NCI-H1417 (cell line): ENCODE data around the gene TRPV4.
"Not testable (repeated sequence)": the region's sequence is repeated elsewhere in the genome, so short reads cannot be mapped to it uniquely, and the experiment has no call there.

ENCODE experiments used
- DNase-seq, 3 experiments: peaks; one replicate each; lab custom pipeline; 2025; lab: John Stamatoyannopoulos, UW

The TRPV4 gene

DNA sequence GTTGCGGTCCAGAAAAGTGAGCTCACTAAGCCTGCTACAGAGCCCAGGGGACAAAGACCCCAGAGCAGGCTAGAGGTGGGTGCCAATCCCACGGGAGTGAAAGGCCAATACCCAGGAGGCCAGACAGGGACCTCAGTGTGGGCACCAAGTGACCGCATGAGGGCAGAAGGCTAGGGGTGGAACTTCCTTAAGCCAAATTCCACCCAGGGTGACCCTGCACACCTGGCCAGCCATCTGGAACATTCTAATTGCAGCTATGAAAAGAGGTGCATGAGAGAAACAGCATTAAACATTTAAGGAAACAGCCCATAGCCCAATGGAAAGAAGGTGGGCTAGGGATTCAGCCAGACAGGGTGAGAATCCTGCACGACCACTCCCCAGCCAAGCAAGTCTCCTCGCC is 27.8 kb upstream of the TRPV4 start:
- no peak for DNase-seq

DNA sequence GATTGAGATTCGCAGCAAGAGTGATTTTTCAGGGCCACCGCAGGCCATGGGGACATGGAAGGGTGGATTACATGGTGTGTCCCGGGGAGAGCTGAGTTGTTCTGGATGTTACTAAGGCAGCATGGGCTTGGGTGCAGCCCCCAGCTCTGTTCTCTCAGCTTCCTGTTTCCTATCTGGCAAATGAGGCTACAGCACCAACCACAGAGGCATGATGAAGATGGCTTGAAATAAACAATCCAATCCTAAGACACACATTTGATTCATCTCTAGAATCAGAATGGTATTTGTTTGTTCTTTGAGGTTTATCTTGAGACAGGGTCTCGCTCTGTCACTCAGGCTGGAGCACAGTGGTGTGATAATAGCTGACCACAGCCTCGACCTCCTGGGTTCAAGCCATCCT is 25.6 kb upstream of the TRPV4 start:
- DNase-seq = no peak

DNA sequence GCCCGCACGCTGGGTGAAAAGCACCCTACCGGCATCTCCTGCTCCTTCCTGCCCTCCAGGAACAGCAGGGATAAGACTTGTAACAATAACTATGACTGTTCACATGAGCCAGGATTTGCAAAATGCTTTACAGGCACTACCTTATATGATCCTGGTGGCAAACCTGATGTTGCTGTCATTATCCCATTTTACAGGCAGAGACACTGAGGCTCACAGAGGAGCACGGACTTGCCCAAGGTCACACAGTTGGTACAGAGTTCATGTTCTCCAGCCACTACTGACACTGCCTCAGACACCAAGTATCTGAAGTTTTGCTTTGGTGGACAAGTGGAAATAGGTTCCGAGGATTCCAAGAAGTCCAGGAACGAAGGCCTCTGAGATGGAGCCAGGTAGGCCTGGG is 24.5 kb upstream of the TRPV4 start:
- DNase-seq = no peak

DNA sequence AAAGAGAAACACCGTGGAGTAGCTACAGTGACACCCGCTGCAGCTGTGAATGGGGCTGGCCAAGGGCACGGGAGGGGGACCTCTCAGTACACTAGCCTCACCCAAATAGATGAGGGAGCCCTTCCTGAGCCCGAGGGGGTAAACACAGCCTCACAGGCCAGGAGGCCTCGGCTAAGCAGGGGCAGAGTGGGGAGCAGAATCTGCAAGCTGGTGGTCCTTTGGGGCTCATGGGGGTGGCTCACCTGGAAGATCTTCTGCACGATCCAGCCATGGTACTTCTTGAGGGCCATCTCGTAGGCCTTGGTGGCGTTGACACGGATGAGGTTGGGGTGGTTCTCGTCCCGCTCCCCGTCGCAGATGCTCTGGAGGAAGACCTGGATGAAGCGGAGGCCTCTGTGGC is 22.2 kb upstream of the TRPV4 start:
- DNase-seq = no peak

DNA sequence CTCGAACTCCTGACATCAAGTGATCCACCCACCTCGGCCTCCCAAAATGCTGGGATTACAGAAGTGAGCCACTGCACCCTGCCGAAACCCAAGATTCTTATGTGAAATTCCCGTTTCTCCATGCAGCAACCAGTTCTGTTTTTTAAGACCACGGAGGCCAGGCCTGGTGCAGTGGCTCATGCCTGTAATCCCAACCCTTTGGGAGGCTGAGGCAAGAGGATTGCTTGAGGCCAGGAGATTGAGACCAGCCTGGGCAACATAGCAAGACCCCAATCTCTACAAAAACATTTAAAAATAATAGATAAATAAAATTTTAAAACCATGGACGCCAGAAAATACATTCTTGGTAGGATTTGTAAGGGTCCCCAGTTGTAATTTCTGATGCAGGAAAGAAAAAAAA is 17.3 kb upstream of the TRPV4 start:
- DNase-seq = not testable (repeated sequence)

DNA sequence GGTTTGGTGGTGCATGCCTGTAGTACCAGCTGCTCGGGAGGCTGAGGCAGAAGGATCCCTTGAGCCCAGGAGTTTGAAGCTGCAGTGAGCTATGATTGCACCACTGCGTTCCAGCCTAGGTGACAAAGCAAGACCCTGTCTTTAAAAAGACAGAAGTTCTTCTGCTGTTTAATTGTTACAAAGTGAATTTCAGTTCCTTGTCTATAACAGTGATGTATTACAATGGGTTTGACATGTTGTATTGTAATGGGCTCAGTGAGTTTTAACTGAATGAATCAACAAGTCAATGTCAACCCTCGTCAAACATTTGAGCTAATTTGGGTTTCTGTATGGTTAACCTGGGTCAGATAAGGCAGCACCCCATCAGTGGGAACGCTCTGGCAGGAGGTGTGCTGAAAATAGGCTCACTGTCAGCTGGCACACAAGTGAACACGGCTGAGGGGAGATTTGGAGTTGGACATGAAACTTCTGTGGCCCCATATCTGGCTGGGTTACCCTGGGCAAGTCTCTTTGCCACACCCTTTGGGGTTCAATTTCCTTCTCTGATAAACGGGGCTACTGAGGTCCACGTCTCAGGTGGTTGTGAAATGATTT is 14.0 kb upstream of the TRPV4 start:
- no peak for DNase-seq

DNA sequence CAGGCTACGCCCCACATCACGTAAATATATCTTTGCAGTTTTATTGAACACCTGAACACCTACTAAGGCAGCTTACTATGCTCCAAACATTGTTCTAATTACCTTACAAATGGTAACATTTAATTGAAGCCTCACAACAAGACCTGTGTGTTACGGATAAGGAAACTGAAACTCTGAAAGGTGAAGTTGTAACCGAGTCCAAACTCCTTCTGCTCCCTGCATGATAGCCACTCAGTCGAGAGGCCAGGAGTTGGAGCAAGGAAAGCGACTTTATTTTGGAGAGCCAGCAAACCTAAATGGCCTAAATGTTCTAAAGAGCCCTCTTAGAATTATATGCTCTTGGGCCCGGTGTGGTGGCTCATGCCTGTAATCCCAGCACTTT is 12.6 kb upstream of the TRPV4 start:
- DNase-seq = no peak

DNA sequence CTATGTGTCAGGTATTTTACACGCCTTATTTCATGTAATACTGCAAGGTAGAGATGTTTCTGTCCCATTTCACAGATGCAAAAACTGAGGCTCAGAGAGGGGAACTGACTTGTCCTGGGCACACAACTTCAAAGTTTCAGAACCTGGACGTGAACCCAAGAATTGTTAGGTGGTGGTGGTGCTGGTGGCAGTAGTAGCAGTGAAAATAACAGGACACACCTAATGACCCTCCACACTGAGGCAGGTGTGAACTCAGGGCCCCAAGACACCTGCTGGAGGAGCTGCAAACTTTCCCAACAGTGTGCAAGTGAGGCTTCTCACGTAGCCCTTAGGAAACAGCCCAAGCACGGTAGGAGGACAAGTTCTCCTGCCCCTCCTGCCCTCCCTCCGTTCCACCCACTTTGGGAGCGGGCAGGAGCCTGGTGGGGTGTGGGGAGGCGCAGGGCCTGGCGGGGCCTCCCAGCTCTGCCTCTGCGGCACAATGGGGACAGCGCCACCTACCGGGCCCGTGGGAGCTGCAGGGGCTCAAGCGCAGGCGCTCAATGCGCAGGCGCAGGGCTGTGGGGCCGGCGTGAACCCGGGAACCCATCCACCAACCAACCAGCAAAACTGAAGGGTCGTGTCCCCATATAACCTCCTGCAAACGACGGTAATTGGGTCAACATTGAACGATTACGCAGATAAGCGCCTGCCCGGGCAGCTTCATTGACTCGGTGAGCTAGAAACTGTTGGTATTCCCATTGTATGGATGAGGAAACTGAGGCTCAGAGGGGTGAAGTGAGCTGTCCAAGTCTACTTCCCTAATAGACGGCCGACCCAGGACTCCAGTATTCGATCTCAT is 12.0 kb upstream of the TRPV4 start:
- DNase-seq = peak; percentile 86 to 91 (median 90)

DNA sequence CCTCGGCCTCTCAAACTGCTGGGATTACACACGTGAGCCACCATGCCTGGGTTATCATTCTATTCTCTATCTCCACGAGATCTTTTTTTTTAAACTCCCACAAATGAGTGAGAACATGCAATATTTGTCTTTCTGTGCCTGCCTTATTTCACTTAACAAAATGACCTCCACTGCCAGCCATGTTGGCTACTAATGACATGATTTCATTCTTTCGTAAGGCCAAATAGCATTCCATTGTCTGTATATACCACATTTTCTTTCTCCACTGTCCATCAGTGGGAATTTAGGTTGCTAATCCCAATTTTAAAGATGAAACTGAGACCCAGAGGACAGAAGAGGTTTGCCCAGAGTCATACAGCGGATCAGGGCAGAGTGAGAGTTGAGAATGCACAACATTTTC is 10.9 kb upstream of the TRPV4 start:
- no peak for DNase-seq

DNA sequence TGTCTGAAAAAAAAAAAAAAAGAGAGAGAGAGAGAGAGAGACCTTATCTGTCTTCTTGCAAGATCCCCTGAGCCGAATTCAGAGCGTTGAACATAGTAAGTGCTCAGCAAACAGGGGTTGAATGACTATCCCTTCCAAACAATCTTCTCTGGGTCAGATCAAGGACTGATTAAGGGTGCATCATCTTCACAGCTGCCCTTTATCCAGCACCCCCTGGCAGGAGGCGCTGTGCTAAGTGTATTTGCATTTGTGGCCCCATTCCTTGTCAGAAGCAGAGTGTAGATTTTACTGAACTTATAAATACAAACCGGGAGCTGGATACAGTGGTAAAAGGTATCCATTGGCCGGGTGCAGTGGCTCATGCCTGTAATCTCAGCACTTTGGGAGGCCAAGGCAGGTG is 8.8 kb upstream of the TRPV4 start:
- no peak for DNase-seq

DNA sequence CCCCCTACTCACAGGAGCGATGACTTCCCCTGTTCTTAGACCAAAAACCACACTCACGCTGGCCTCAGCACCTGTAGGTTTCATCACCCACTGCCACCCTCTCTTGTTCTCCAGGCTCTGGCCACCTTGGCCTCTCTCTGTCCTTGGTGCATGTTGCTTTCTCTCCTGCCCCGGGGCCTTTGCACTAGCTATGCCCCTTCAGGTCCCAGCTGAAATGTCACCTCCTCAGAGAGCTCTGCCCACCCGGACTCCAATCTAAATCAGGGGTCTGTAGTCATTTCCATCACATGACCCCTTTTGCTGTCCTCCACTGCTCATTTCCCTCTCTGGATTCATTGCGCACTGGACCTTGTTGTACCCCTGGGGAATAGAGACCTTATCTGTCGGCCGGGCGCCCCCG is 8.2 kb upstream of the TRPV4 start:
- DNase-seq = no peak

DNA sequence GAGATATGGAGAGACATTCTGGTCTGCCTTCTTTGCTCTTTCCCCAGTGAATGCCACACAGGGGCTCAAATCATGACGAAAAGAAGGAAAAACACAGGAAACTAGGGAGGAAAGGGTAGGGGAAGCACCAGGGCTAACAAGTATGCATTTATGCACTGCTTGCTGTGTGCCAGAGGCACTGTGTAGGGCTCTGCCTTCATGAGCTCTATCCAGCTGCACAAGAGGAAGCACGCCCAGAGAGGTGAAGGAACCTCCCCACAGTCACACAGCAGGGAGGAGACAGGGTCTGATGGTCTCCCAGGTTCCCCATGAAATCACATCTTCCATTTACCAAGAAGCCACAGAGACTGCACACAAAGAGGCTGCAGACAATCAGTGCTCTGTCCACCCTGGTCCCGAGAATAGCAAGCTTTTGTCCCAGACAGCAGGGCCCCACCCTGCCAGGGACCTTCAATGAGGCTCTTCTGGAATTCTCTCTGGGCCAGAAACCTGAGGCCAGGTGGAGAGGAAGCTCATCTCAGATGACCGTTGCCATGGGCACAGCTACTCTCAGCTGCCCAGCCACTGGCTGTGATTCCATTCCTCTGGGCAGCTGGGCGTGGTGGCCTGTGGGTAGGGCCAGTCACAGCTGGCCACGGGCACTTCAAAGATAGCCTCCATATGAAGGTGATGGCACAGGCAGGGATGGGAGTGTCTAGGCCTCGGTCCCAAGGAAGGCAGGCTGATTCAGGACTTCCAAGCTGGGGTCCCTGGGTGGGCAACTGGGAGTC is 7.3 kb upstream of the TRPV4 start:
- peak; percentile 48 to 91 (median 70) for DNase-seq

DNA sequence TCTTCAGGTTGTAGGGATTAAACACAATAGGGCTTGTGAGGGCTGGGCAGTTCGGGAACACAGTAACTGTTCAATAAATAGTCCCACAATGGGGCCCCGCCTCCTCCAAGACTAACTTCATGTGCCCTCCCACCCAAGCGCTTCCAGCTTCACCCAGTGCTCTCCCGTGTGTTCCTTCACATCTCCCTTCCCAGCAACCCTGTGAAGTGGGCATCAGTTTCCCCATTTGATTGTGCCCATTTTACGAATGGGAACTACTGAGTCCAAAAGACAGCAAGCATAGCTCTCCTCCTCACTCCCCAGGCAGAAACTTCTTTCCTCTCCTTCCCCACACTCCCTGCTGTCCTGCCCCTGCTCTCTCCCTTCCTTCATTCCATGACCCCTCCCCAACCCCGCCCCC is 6.2 kb upstream of the TRPV4 start:
- no peak for DNase-seq

DNA sequence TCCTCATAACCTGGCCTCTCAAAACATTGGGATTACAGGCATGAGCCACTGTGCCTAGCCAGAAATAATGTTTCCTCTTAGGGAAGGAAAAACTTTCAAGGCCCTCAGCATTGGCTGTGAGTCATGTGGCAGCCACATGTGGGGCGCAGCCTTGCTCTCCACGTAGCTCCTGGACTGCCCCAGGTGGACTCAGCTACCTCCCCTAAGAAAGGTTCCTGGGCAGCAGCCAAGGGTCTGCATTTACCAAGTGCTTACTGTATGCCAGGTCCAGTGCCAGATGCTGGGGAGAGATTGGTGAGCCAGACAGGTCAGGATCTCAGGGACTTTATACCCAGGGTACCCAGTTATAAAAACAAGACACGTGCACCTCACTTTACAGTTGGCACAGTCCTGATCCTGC is 3.7 kb upstream of the TRPV4 start:
- DNase-seq = no peak

DNA sequence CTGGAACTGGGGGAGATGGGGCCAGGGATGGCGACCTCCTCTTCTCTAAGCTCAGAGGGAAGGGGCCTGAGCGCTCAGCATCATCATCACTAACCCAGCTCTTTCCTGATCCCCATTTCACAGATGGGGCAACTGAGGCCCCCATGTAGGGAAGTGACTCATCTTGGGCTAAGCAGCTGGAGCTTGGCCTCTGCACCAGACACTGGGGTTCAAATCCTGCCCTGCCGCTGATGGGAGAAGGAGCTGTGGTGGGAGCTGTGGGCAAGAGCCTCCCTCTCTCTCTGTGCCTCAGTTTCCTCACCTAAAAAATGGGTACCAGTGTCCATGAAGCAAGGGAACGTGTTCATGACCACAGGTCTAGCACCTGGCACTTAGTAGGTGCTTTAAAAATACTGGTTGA is 2.6 kb upstream of the TRPV4 start:
- DNase-seq = no peak

DNA sequence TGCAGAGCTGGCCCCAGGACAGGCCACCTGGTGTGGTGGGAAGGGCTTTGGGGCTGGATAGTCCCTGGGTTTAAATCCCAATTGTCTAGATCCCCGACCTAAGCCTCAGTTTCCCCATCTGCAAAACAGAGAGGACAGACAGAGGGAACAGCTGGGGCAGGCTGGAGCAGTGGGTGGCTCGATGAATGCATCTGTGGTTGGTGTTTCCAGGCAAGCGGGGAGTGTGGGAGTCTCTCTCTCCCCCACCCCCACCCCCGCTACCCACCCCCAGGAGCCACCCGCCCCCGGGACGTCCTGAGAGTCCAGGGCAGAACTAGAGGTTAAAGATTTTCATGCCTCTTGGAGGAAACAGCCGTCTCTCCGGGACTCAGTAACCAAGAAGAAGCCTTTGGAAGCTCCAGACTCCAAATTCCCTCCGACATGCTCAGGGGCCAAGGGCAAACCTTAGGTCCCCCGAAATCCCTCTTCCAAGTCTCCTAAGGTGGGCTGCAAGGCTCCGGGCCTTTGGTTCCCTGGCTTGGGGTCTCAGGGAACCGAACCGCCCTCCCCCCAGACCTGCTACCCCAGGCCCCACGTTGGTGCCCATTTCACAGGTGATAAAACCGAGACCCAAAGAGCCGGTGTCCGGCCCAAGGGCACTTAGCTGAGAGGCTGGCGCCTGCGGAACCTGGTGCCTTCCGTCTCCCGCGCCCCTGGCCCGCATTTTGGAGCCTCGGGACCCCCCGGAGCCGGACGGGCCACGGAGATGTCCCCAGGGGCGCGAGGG is 474 bp downstream of the TRPV4 start:
- no peak for DNase-seq

DNA sequence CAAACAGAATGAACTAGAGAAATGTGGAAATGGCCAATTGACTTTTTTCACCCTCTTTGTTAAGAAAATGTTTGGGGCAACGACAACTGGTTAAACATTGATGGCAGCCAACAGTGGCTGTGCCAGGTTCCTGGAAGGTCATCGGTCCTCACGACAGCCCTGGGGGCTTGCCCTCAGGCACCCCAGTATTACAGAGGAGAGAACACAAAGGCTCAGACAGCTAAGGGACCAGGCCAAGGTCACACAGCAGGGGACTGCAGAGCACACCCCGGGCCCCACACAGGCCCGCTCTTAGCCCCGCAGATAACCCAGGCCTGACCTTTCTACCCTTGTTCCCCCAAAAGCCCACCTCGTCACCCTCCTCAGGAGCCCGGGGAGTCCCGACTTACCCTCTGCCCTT is 1.3 kb downstream of the TRPV4 start:
- no peak for DNase-seq

DNA sequence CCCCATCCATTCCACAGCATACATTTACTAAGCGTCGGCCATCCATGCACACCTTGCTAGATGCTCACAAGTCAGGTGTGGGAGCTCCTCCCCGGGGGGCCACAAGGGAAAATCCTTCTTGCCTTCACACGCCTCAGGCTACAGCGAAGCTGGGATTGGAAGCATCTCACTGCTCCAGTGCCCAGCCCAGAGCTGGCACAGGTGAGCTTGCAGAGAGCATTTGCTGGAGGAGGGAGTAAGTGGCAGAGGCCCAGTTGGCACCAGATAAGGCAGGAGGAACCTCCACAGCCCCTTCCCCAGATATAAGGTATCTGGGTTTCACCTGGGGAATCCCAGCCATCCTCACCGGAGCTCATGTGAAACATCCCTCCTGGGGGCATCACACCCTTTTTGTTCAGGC is 1.8 kb downstream of the TRPV4 start:
- DNase-seq = no peak

DNA sequence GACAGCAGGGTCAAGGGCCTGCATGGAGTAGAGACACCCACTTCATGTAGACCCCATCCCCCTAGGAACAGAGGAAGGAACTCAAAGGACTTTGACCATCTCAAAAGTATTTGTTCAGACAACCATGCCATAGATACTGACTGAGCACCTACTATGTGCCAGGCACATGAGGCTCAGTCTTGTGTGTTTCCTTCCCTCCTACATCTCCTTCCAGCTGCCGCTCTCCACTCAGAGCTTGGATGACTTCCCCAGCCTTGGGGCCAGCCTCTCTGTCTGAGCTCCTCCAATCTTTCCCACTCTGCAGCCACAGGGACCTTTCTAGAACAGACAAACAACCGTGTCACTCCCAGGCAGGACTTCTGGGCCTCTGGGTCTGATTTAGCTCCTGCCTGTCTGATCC is 2.5 kb downstream of the TRPV4 start:
- DNase-seq = no peak

DNA sequence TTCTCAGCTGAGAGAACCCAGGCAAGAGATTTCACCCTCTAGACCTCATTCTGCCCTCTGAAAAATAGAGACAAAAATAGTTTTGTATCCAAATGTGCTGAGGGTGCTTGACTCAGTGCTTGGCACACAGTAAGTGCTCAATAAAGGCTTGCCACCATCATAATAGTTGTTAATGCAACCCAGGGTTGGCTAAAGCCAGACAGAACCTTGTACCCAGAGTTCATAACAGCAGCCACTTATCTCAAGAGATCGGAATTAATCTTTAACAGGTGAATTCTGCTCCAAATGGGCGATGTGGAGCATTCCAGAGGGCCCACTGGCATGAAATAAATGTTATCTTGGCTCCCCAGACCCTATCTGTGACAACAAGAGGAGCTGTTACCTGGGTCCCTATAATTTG is 2.9 kb downstream of the TRPV4 start:
- DNase-seq = no peak

DNA sequence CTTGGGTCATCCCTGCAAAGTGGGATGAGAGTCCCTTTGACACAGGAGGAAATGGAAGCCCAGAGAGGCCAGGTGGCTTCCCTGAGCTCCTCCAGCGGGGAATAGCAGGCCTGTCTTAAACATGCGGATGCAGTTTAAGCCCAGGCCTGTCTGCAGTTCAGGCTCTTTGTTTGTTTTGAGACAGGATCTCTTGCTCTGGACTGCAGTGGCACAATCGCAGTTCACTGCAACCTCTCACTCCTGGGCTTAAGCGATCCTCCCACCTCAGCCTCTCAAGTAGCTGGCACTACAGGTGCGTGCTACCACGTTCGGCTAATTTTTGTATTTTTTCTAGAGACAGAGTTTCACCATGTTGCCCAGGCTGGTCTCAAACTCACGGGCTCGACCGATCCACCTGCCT is 3.5 kb downstream of the TRPV4 start:
- no peak for DNase-seq

DNA sequence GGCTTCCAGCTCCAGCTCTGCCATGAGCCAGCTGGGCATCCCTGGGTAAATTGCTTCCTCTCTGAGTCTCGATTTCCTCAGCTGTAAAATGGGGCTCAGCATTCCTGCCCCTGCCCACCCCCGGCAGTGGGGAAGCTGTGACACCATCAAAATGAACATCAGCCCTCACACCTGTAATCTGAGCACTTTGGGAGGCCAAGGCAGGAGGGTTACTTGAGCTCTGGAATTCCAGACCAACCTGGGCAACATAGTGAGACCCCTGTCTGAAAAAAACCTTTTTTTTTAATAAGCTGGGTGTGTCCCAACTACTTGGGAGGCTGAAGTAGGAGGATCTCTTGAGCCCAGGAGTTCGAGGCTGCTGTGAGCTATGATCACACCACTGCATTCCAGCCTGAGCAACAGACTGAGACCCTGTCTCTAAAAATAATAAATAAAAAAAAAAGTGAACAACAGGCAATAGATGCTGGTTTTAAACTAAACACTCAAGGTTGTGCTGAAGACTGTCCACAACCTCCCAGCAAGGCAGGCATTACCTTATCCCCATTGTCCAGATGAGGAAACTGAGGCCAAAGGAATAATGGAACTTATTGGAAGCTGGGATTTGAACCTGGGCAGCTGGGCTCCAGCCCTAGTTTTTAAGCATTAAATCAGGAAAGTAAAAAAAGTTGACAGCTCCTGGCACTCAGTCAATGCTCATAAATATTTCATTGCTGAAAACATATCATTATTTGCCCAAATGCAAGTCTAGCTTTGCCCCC is 4.3 kb downstream of the TRPV4 start:
- DNase-seq = no peak
